GM19238 (cell line): Measurements from ENCODE around the gene EEF1G.
A peak's percentile ranks its signal among the peaks of the same experiment; 100 is the strongest.
"Not testable (repeated sequence)": the region's sequence is repeated elsewhere in the genome, so short reads cannot be mapped to it uniquely, and the experiment has no call there.

Experiments used
- DNase-seq: peaks from one replicate; pipeline ENCODE4 v3.0.0; 2011; ENCODE audit warnings: low spot score; ENCODE audit not compliant: insufficient read length

The EEF1G gene, protein sequence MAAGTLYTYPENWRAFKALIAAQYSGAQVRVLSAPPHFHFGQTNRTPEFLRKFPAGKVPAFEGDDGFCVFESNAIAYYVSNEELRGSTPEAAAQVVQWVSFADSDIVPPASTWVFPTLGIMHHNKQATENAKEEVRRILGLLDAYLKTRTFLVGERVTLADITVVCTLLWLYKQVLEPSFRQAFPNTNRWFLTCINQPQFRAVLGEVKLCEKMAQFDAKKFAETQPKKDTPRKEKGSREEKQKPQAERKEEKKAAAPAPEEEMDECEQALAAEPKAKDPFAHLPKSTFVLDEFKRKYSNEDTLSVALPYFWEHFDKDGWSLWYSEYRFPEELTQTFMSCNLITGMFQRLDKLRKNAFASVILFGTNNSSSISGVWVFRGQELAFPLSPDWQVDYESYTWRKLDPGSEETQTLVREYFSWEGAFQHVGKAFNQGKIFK

DNA sequence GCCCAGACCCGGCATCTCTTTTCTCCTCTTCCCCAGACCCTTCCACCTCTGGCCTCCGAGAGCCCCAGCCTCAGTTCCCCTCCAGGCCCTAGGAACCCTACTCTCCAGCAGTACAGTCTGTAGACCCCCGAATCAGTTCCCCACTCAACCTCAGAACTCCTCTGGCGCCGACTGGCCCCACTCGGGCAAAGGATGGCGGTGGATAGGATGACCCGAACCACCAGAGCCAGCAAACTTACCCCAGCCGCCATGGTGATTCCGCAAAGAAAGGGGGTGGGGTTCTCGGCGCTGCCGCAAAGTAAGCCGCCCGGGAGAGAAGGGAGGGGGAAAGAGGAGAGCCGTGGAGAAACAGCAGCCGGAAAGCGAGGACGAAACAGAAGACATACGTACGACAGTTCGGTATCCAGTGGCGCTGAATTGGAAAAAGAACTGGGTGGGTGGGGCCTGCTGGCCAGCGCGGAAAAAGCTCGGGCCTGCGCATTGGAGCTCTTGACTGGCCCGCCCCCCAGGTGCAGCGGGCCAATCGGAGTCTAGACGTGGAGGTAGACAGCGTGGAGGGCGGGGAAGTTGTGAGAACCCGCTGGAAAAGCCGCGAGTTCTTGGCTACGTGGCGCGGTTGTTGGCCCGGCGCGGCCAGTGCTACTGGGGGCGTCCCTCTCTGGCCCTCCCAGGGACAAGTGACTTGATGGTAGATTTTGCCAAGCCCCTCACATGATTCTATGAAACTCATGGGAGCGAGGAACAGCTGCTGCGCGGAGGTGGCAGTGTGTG, at the start of gene EEF1G:
Gene EEF1G (minus strand): TSS at position 300 of the 771 bp plus-strand sequence. CDS start 49 bp downstream, at position 251.
- DNase-seq: peak; percentile 97

DNA sequence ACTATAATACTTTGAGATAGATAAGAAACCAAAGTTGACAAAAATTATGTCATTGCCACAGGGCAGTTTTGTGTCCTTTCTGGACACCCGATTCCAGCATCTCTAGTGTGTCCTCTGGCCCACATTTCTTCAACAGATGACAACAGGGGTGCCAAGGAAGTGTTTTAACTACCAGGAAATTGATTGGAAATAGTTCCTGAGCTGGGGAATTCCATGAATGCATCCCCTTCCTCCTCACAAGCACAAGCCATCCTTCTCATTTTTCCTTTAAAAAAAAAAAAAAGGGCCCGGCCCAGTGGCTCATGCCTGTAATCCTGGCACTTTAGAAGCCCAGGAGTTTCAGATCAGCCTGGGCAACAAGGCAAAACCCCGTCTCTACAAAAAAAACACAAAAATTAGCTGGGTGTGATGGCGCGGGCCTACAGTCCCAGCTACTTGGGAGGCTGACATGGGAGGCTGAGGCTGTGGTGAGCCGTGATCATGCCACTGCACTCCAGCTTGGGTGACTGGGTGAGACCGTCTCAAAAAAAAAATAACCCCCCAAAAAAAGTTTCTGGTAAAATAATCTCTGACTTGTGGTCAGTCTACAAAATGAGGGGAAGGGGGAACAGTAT, 48.9 kb upstream of the EEF1G start:
- DNase-seq: no peak

DNA sequence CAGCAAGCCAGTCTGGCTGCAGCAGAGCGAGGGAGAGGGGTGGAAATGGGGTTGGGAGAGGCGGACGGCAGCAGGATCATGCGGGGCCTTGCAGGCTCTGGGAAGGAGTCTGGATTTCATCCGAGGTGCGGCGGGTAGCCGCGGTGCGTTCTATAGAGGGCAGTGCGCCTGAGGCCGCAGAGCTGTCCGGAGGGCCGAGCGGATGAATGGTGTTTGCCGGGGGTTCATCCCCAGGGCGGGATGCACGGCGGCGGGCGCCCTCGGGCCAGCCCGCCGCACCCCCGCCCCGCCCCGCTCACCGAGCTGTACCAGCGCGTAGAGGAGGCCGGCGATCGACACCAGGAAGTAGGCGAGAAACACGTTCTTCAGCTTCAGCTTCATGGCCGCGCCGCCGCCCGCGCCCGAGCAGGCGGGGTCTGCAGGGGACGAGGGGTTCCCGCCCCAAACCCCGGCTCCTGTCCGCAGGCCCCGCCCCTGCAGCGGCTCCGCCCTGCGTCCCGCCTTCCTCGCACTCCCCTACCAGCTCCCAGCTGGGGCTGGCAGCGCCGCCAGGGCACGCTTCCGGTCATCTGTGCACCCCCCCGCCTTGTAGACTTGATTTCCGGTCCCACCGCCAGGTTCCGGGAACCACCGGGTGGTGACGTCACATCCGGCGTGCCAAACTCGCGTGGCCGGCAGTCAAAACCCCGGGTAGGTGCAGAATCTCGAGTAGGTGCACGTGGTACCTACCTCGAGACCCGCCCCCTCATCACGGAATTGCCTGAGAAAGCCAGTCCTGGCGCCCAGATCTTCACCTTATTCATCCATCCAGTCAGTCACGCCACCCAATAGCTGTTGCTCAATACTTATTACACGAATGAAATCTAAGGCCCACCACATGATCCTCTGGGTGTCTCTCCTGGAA, 48.1 kb upstream of the EEF1G start, which contains the start of gene B3GAT3:
Gene B3GAT3 (minus strand): TSS at position 420 of the 904 bp plus-strand sequence. CDS start 39 bp downstream, at position 381.
- peak; percentile 99 for DNase-seq

DNA sequence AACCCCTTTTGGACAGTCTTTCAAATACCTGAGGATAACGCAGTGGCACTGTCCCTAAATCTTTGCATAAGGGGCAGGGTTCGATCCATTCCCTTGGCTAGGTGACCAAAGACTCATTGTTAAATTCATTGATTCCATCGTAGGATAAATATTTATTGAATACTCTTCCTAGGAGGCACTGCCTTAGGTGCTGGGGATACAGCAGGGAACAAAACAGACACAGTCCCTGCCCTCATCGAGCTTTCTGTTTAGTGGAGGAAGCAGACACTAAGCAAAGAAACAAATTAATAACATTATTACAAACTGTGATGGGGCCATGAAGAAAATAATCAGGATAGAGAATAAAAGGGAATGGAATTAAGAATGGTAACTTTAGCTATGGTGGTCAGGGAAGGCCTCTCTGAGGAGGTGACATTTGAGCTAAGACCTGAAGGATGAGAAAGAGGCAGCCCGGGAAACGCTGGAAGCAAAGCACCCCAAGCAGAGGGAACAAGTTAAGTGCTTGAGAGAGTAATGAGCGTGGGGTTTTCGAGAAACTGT, 47.4 kb upstream of the EEF1G start:
- no peak for DNase-seq

- DNase-seq: not testable (repeated sequence)
These were observed 43.3 kb upstream of the EEF1G start for GRCh38 chr11:62616957-62617356.

- no peak for DNase-seq
These were observed 41.8 kb upstream of the EEF1G start for GRCh38 chr11:62615521-62615920.

- no peak for DNase-seq
These were observed 40.6 kb upstream of the EEF1G start for GRCh38 chr11:62614275-62614674.

DNA sequence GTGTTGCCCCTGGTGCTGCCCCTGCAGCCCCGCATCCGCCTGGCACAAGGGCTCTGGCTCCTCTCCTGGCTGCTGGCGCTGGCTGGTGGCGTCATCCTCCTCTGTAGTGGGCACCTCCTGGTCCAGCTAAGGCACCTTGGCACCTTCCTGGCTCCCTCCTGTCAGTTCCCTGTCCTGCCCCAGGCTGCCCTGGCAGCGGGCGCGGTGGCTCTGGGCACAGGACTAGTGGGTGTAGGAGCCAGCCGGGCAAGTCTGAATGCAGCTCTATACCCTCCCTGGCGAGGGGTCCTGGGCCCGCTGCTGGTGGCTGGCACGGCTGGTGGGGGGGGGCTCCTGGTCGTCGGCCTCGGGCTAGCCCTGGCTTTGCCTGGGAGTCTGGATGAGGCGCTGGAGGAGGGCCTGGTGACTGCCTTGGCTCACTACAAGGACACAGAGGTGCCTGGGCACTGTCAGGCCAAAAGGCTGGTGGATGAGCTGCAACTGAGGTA, 39.6 kb upstream of the EEF1G start:
- DNase-seq: no peak

- DNase-seq: peak; percentile 95
These were observed 38.9 kb upstream of the EEF1G start, which contains the start of the genes EML3 and ROM1 for GRCh38 chr11:62612366-62613290. EML3 (minus strand) TSS chr11:62612775; CDS start chr11:62612457, 318 bp downstream. ROM1 (plus strand) TSS chr11:62613257; CDS start chr11:62613282, 25 bp downstream.

DNA sequence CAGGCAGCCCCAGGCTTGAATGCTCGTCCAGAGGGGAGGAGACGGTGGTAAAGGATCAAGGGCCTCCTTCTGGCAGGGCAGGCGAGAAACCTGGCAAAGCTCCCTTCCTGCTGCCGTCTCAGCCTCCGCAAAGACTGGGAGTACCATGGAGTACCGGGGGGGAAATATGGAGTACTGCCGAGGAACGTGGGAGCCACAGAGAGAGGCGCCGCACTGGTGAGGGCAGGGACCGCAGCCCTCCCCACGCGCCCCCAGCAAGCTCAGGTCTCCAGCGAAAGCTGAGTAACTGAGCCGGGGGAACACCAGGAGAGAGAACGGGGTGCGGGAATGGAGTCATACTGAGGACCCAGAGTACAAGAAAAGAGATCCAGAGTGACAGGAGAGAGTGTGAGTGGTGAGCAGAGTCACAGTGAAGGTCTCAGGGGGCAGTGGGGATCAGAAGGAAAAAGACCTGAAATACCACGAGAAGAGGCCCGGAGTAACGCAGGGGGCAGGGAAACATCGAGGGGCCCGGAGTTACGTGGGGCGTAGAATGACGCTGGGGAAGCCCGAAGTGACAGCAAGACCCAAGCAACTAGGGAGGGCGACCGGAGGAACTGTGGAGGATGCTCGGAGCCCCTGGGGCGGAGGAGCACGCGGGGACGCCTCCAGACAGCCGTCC, 38.1 kb upstream of the EEF1G start:
- DNase-seq: peak; percentile 63

GRCh38 chr11:62610814-62611704, 37.4 kb upstream of the EEF1G start:
- DNase-seq: no peak

DNA sequence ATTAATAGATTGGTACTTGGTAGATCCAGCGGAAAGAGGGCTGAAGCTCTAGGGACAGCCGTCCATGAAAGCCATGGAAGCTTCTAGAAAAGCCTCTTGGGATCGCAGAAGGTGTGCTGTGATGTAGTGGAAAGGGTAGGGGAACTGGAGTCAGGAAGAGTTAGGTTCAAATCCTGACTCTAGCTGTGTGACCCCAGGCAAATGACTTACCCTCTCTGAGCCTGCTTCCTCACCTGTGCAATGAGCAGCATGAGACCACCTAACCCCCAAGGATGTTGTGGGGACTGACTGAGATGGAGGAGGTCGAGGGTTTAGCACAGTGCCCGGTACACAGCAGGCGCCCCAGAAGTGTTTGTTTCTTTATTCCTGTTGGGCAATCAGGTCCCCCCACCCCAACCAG, 36.7 kb upstream of the EEF1G start:
- no peak for DNase-seq

- DNase-seq: no peak
These were observed 35.1 kb upstream of the EEF1G start for GRCh38 chr11:62608776-62609175.

- DNase-seq: no peak
These were observed 34.0 kb upstream of the EEF1G start for GRCh38 chr11:62607714-62608113.

- no peak for DNase-seq
These were observed 32.2 kb upstream of the EEF1G start for GRCh38 chr11:62605902-62606301.

- DNase-seq: no peak
These were observed 31.8 kb upstream of the EEF1G start for GRCh38 chr11:62605467-62605866.

DNA sequence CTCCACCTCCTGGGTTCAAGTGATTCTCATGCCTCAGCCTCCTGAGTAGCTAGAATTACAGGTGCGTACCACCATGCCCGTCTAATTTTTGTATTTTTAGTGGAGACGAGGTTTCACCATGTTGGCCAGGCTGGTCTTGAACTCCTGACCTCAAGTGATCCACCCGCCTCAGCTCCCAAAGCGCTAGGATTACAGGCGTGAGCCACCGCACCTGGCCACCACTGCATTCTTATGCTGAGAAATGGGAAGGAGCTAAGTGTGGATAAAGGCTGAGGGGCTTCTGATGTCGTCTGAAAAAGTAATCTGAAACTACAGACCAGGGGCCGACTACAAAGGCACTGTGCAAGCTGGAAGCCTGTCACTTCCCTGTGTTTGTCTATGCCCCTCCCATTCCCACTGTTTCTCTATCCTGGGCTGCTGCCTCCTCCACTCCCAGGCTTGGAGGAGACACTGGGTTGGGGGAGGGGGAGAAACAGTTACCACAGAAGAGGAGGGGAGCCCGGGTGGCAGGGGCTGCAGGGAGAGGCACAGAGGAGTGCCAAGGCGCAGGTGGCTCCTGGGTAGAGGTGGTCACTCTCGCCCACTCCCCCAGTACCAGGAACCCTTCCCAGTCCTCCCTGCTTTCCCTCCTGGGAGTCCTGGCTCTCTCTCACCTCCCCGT, 30.9 kb upstream of the EEF1G start:
- no peak for DNase-seq
